ENCODE results near the gene KCNH1.

Gene KCNH1

DNA sequence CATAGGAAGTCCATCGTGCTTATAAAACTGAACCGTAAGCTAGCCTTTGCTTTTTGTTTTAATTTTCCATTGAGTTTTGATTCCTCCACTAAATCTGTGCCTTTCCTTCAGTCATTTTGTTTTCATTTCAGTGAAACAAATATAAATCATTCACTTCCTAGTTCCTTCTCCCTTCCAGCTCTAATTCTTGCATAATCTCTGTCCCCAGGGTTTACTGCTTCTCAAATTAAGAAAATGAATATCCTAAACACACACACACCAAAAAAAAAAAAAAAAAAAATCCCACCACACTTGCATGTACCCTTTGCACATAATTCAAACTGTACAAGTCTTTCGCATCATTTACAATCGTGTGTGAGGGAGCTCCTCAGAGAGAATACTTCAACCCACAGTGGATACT lies 6.8 kb downstream of the KCNH1 start:
- no peak overlapping the region for H3K4me3 ChIP-seq (ENCODE audit: low read length)
- TF ChIP-seq, protein P1, sequence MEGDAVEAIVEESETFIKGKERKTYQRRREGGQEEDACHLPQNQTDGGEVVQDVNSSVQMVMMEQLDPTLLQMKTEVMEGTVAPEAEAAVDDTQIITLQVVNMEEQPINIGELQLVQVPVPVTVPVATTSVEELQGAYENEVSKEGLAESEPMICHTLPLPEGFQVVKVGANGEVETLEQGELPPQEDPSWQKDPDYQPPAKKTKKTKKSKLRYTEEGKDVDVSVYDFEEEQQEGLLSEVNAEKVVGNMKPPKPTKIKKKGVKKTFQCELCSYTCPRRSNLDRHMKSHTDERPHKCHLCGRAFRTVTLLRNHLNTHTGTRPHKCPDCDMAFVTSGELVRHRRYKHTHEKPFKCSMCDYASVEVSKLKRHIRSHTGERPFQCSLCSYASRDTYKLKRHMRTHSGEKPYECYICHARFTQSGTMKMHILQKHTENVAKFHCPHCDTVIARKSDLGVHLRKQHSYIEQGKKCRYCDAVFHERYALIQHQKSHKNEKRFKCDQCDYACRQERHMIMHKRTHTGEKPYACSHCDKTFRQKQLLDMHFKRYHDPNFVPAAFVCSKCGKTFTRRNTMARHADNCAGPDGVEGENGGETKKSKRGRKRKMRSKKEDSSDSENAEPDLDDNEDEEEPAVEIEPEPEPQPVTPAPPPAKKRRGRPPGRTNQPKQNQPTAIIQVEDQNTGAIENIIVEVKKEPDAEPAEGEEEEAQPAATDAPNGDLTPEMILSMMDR (conservative IDR thresholded peaks at IDR 0.05; ENCODE audit: low read depth, low read length) = no peak
- no peak for DNase-seq (ENCODE audit: low read depth)

DNA sequence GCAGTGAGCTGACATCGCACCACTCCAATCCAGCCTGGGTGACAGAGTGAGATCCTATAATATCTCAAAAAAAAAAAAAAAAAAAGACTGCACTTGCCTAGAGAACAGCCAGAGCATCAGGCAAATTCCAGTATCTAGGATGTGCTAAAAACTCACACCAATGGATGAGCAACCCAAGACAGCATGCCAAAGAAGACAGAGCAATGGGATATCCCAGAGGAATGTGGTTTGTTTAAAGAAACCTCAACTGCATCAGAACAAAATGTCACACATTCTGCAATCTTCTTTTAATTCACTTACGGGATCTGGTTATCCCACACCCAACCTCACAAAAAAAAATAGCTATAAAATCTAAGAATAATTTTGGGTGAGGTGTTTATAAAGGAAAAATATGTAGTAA lies 7.3 kb downstream of the KCNH1 start:
- DNase-seq (ENCODE audit: low read depth) = no peak
- TF ChIP-seq, protein P1 (conservative IDR thresholded peaks at IDR 0.05; ENCODE audit: low read depth, low read length) = no peak
- H3K4me3 ChIP-seq (ENCODE audit: low read length) = no peak overlapping the region

DNA sequence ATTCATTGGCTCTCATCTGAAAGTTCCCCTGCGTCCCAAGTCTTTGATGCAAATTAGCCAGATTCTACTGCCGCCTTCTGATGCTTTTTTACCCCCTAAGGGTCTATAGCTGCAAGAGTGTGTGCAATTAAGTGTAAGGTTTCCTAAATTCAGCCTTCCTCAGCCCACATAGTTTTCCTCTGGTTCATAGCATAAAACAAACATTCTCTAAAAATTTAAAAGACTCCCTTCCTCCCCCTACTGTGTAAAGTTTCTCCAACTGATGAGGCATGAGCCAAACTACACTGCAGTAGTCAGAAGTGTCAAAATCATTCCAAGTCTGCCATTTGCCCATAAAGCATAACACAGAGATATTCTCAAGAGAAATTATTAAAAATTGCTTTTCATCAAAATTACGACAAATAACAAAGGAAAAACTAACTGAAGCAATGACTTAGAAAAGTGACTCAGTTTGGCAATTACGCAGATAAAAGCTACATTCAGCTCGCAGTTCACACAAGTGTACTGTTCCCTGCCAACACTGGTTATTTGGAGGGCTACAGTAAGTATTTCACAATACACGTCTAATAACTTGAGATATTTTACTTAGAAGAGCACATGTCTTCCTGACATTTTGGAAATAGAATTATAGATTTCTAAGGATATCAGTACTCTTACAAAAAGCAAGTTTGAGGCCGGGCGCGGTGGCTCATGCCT lies 15.4 kb downstream of the KCNH1 start:
- DNase-seq (ENCODE audit: low read depth) = no peak
- TF ChIP-seq, protein P1 (conservative IDR thresholded peaks at IDR 0.05; ENCODE audit: low read depth, low read length) = no peak
- no peak overlapping the region for H3K4me3 ChIP-seq (ENCODE audit: low read length)

DNA sequence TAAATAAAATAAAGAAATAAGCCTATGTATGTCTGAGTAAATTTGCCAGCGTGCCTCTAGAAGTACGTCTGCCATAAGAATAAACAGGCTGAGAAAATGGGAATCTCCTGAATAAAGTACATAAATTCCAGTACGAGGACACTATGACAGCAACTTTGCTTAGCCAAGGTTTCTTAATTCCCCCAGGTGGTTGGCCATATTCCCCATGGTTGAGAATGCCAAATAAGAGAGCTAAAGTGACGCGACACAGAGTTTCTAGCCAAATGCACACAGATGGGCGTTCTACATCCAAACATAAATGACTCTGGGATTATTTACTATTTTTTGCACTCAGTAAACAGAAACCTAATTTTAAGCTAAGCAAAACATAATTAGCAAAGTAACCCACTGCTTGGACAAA lies 19.5 kb downstream of the KCNH1 start:
- TF ChIP-seq, protein P1 (conservative IDR thresholded peaks at IDR 0.05; ENCODE audit: low read depth, low read length) = no peak
- no peak for DNase-seq (ENCODE audit: low read depth)
- H3K4me3 ChIP-seq (ENCODE audit: low read length) = no peak overlapping the region

DNA sequence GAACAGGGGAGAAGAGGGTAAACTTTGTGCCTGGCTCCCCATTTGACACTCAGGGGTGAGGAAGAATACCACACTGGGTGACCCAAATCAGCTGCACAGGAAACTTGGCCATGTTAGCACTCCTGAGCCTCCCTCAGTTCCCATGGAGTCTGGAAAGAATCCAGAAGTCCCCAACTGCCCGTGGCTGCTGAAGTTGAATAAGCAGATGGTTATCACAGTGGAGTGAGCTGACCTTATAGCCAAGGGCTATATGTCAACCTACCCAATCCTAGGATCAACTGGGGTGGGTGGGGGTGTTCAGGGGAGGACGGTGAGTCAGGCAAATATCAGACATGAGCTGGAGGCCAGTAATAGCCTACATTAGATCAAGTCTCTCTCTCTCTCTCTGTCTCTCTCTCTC lies 20.4 kb downstream of the KCNH1 start:
- TF ChIP-seq, protein P1 (conservative IDR thresholded peaks at IDR 0.05; ENCODE audit: low read depth, low read length) = no peak
- no peak for DNase-seq (ENCODE audit: low read depth)

DNA sequence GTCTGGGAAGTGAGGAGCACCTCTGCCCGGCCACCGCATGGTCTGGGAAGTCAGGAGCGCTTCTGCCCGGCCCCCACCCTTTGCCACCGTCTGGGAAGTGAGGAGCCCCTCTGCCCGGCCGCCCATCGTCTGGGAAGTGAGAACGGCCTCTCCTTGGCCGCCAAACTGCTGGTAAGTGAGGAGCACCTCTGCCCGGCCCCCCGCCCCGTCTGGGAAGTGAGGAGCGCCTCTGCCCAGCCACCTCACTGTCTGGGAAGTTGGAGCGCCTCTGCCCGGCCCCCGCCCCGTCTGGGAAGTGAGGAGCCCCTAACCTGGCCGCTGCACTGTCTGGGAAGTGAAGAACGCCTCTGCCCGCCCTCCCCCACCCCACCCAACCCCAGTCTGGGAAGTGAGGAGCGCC lies 22.6 kb downstream of the KCNH1 start:
- TF ChIP-seq, protein P1 (conservative IDR thresholded peaks at IDR 0.05; ENCODE audit: low read depth, low read length) = no peak
- no peak for DNase-seq (ENCODE audit: low read depth)
- no peak overlapping the region for H3K4me3 ChIP-seq (ENCODE audit: low read length)

More for the DNA sequence above, 20.4 kb downstream of the KCNH1 start:
- H3K4me3 ChIP-seq (ENCODE audit: low read length) = no peak overlapping the region

DNA sequence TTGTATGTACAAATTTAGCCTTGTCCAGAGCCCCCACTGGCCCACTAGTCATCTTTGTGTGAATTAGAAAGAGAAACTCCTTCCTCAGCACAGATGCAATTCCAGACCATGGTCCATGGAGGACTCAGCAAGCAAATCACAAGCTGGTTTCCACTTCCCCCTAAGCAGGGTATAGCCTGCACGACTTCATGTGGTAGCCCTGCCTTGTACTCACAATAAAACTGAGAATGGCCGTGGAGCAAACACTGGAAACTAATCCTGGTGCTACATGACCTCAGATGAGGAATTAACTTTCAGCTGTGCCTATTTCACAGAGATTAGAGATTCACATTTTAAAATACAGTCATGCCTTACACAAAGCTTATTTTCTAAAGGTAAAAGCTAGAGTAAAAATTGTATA lies 32.5 kb downstream of the KCNH1 start:
- DNase-seq (ENCODE audit: low read depth) = no peak
- H3K4me3 ChIP-seq (ENCODE audit: low read length) = no peak overlapping the region
- TF ChIP-seq, protein P1 (conservative IDR thresholded peaks at IDR 0.05; ENCODE audit: low read depth, low read length) = no peak

Measured in retinal pigment epithelial cell (primary cell).